Body of pancreas (tissue), 4 donors: ENCODE data around the gene FUT9. TPM values are rescaled to one million over a fixed set of nuclear protein-coding genes. Genes with fewer than 3 reads are reported as not detected.

ENCODE experiments used
- ATAC-seq: fragments of 150-250 bp; one replicate; pipeline ENCODE4 v1.9.1; 2016
- DNase-seq, 4 donors: peaks; one replicate each; pipeline ENCODE4 v3.0.0-alpha.2; 2019
- H3K27ac ChIP-seq, 4 donors: fragments of 200-600 bp; sonication (generic); 1 replicate in 3 of 4; 2 replicates in 1 of 4; pipeline versions ENCODE4 v1.5.1 to v1.6.1; 2016 to 2019; ENCODE audit warnings: mild to moderate bottlenecking in 1 of 4, mixed read lengths in 1 of 4, moderate library complexity in 1 of 4
- H3K27me3 ChIP-seq, 2 donors: fragments of 200-600 bp; sonication (generic); one replicate each; pipeline ENCODE4 v1.6.0; 2016; ENCODE audit warnings: mild to moderate bottlenecking in 1 of 2
- H3K36me3 ChIP-seq, 2 donors: fragments of 200-600 bp; sonication (generic); replicated peaks in 1 of 2; 2 replicates each; pipeline ENCODE4 v1.5.1; 2016; ENCODE audit warnings: low read depth in 2 of 2; ENCODE audit not compliant: insufficient read depth in 1 of 2
- H3K4me1 ChIP-seq: fragments of 200-600 bp; sonication (generic); one replicate; pipeline ENCODE4 v1.6.0; 2016
- H3K4me3 ChIP-seq, 2 donors: fragments of 200-600 bp; sonication (generic); 1 replicate in 1 of 2; 2 replicates in 1 of 2; pipeline ENCODE4 v1.5.1; 2016 to 2019
- H3K9me3 ChIP-seq, 3 donors: fragments of 200-600 bp; sonication (generic); 1 replicate in 2 of 3; 2 replicates in 1 of 3; pipeline ENCODE4 v1.5.1; 2016
- POLR2A ChIP-seq, 3 donors: fragments of 450-650 bp; IDR thresholded peaks; one replicate each; pipeline ENCODE4 v1.6.1; 2016; ENCODE audit warnings: antibody characterized with exemption in 3 of 3, mild to moderate bottlenecking in 2 of 3
- WGBS, 2 donors: methylation state at CpG; one replicate each; pipeline ENCODE4 v1.1.5; 2017; 5-methylcytosine and 5-hydroxymethylcytosine counted together
- intact Hi-C: fragments of 100-400 bp; cut with DNase I; formaldehyde crosslinking; loops from one replicate; pipeline ENCODE4 v1.15.1; 2023
- total RNA-seq, 2 donors: library from RNA; depleted of rRNA; stranded (reverse); fragments of >200 nt; gene quantifications; one replicate each; pipeline ENCODE4 v1.1.0, GENCODE V29; 2016
- TF ChIP-seq, protein P1 (sequence below), 7 experiments: fragments of 450-650 bp in 4 of 7; fragments of 200-600 bp in 3 of 7; sonication (generic) in 3 of 7; IDR thresholded peaks; one replicate each; pipeline ENCODE4 v1.5.1; 2016 to 2019; ENCODE audit warnings: antibody characterized with exemption in 7 of 7

FUT9 gene
- total RNA-seq, 2 donors from 2014 or later: 0.26 to 9.2 TPM

DNA sequence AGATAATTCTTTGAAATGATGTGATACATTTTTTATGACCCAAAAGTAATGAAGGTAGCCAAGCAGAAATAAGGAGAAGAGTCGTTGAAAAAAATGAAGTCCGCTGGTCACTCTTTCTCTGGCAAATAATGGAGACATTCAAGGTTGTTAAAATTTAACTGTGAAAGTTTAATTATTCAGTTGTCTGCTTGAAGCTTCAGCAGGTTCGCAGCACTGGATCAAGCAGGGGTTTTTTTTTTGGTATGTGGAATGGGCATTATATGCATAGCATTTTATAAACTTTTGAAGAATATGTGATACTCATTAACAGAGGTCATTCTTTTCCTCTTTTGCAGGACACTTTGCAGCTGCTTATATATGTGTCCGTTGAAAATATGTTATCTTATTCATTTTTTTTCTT lies 21.6 kb upstream of the FUT9 start:
- ATAC-seq: no peak
- no peaks in the 10 kb centered on the region for H3K4me1 ChIP-seq
- 18 to 27% methylated on average over 4 of the region's 4 CpGs for WGBS, 2 donors
- no peak overlapping the region for H3K27ac ChIP-seq
- no peak for DNase-seq
- TF ChIP-seq, protein P1, sequence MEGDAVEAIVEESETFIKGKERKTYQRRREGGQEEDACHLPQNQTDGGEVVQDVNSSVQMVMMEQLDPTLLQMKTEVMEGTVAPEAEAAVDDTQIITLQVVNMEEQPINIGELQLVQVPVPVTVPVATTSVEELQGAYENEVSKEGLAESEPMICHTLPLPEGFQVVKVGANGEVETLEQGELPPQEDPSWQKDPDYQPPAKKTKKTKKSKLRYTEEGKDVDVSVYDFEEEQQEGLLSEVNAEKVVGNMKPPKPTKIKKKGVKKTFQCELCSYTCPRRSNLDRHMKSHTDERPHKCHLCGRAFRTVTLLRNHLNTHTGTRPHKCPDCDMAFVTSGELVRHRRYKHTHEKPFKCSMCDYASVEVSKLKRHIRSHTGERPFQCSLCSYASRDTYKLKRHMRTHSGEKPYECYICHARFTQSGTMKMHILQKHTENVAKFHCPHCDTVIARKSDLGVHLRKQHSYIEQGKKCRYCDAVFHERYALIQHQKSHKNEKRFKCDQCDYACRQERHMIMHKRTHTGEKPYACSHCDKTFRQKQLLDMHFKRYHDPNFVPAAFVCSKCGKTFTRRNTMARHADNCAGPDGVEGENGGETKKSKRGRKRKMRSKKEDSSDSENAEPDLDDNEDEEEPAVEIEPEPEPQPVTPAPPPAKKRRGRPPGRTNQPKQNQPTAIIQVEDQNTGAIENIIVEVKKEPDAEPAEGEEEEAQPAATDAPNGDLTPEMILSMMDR (IDR thresholded peaks at IDR 0.05): no peak
- no peak for TF ChIP-seq POLR2A (IDR thresholded peaks at IDR 0.05)
- no peaks in the 10 kb centered on the region for H3K9me3 ChIP-seq
- intact Hi-C loops: no loop called here
- no peaks in the 10 kb centered on the region for H3K27me3 ChIP-seq
- no peaks in the 10 kb centered on the region for H3K36me3 ChIP-seq
- no peak overlapping the region for H3K4me3 ChIP-seq

DNA sequence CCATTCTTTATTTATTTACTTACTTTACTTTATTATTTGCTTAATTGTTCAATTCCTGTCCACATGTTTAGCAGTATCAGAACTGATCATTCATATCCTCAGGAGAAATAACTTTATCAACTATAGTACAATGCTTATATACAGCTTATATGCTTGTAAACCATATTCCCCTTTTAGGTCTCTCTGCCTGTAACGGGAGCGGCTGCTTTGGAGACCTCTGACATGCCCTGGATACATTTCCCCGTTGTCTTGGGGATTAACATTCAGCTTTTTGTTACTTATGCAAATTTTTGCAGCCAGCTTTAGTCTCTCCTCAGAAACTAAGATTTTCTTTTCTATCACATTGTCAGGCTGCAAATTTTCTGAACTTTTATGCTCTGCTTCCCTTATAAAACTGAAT lies 17.6 kb upstream of the FUT9 start:
- TF ChIP-seq, protein P1 (IDR thresholded peaks at IDR 0.05): no peak
- TF ChIP-seq POLR2A (IDR thresholded peaks at IDR 0.05): no peak
- DNase-seq: no peak
- Histone ChIP-seq H3K27ac (no peak overlapping the region), H3K4me3 (no peak overlapping the region), H3K9me3 (no peaks in the 10 kb centered on the region), H3K27me3 (no peaks in the 10 kb centered on the region), H3K36me3 (no peaks in the 10 kb centered on the region), H3K4me1 (no peaks in the 10 kb centered on the region)
- 57 to 59% methylated on average over 3 of the region's 3 CpGs for WGBS, 2 donors
- intact Hi-C loops: no loop called here
- ATAC-seq: no peak

DNA sequence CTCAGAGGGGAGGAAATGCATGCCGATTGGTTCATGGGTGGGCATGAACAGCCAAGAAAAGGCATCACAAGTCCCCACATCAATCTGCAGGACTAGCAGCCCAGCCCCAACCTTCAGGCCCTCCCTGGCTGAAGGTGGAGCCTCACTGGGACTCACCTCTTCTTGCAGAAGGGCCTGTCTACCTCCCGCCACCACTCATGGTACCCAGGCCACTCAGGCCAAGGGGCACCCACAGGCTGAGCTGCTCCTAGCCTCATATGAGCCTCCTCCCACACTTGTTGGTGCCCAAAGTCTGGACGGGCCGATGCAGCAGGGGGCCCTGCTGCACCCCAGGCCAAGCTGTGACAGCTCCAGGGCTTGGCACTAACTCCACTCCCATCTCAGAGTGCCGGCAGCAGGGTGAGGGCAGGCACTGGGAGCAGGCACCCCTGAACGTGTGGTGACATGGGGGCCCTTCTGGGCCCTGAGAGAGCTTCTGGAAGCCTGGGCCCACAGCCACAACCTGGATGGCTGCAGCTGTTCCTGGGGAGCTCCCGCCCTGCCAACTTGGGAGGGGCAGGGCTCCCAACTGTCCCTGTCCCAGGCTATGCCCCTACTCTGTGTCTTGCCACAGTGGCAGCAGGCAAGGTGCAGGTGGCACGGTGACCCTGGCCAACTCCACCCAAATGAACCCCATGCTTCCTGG lies 13.7 kb upstream of the FUT9 start:
- DNase-seq (no peak), ATAC-seq (no peak)
- 78 to 84% methylated on average over 7 to 8 of the region's 8 CpGs for WGBS, 2 donors
- no peaks in the 10 kb centered on the region for H3K4me1 ChIP-seq
- H3K4me3 ChIP-seq: no peak overlapping the region
- H3K27ac ChIP-seq: no peak overlapping the region
- intact Hi-C loops: no loop called here
- H3K27me3 ChIP-seq: no peaks in the 10 kb centered on the region
- TF ChIP-seq, protein P1 (IDR thresholded peaks at IDR 0.05): no peak
- no peak for TF ChIP-seq POLR2A (IDR thresholded peaks at IDR 0.05)
- H3K9me3 ChIP-seq: no peaks in the 10 kb centered on the region
- no peaks in the 10 kb centered on the region for H3K36me3 ChIP-seq

DNA sequence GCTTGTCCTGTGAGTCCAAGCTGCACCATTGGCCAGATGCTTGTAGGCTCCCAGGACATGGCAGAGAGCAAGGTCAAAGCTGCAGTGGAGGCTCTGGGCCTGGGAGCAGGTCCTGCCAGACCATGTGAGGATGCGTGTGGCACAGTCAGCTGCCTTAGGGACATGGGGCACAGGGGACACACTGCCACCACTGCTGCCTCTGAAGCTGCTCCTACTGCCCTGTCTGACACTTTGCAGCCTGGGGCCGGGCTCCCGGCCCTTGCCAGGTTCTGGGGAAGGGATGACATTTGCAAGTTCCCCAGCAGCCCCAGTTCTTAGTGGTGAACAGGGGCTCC lies 13.2 kb upstream of the FUT9 start:
- TF ChIP-seq POLR2A (IDR thresholded peaks at IDR 0.05): no peak
- TF ChIP-seq, protein P1 (IDR thresholded peaks at IDR 0.05): no peak
- no peak for ATAC-seq

DNA sequence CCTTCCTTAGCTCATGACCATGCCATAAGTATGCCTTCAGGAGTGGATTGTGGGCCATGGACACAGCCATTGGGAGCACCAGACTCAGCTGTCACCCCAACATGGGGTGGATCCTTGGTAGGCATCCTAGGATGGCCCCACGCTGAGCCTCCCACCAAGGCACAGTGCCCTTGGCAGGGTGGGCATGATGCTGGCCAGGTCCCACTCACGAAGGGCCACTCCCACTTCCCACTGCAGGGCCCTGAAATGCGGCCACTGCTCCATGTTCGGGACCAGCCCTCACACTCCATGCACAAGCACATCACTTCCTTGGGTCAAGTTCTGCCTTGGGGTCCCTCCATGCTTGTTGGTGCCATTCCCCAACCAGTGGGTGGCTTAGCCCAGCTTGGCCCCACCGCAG lies 12.9 kb upstream of the FUT9 start:
- TF ChIP-seq POLR2A (IDR thresholded peaks at IDR 0.05): no peak
- TF ChIP-seq, protein P1 (IDR thresholded peaks at IDR 0.05): no peak
- ATAC-seq (no peak), DNase-seq (no peak)
- Histone ChIP-seq H3K27me3 (no peaks in the 10 kb centered on the region), H3K4me3 (no peak overlapping the region), H3K9me3 (no peaks in the 10 kb centered on the region), H3K4me1 (no peaks in the 10 kb centered on the region), H3K36me3 (no peaks in the 10 kb centered on the region), H3K27ac (no peak overlapping the region)
- intact Hi-C loops: no loop called here
- WGBS, 2 donors: 79 to 94% methylated on average over 5 of the region's 5 CpGs

More for the DNA sequence above, 13.2 kb upstream of the FUT9 start:
- H3K9me3 ChIP-seq: no peaks in the 10 kb centered on the region
- no peak overlapping the region for H3K27ac ChIP-seq
- intact Hi-C loops: no loop called here
- 60% methylated on average over 3 of the region's 3 CpGs; no CpG with 5 or more reads in 1 of the 2 donors for WGBS, 2 donors
- no peaks in the 10 kb centered on the region for H3K4me1 ChIP-seq
- H3K4me3 ChIP-seq: no peak overlapping the region
- H3K36me3 ChIP-seq: no peaks in the 10 kb centered on the region
- no peak for DNase-seq
- no peaks in the 10 kb centered on the region for H3K27me3 ChIP-seq
